A549 (cell line): Measurements from ENCODE around the gene PDE8A.

Experiments
- BHLHE40 ChIP-seq: IDR thresholded peaks from 2 replicates; pipeline ENCODE4 v1.6.1; 2012; ENCODE audit warnings: low read depth, low read length, inconsistent platforms
- TF ChIP-seq, protein P1 (sequence below): fragments of >200 bp; sonication (Bioruptor Twin); formaldehyde crosslinking; IDR thresholded peaks from 3 replicates; pipeline ENCODE4 v1.5.1; 2016

DNA sequence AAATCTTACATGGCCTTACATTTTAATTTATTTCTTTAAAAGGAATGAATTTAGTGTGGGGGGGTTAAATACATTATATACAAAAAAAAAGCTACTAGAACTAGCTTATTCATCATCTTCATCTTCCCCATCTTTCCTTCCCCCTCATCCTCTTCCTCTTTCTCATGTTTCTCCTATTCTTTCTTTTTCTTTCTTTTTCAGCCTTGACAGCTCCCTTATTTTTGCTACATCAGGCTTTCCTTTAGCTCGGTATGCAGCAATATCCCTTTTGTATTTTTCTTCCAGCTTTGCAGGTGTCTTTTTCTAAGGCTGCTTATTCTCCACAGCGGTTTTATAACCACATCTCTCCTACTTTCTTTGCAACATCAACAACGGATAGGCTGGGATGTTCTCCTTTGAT lies 41.3 kb upstream of the PDE8A start:
- TF ChIP-seq BHLHE40 = no peak
- TF ChIP-seq, protein P1, sequence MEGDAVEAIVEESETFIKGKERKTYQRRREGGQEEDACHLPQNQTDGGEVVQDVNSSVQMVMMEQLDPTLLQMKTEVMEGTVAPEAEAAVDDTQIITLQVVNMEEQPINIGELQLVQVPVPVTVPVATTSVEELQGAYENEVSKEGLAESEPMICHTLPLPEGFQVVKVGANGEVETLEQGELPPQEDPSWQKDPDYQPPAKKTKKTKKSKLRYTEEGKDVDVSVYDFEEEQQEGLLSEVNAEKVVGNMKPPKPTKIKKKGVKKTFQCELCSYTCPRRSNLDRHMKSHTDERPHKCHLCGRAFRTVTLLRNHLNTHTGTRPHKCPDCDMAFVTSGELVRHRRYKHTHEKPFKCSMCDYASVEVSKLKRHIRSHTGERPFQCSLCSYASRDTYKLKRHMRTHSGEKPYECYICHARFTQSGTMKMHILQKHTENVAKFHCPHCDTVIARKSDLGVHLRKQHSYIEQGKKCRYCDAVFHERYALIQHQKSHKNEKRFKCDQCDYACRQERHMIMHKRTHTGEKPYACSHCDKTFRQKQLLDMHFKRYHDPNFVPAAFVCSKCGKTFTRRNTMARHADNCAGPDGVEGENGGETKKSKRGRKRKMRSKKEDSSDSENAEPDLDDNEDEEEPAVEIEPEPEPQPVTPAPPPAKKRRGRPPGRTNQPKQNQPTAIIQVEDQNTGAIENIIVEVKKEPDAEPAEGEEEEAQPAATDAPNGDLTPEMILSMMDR = no peak
